DOHH2 (cell line): ENCODE measurements around the gene MROH8.

Experiments used
- H3F3A ChIP-seq: fragments of 200-600 bp; sonication (generic), shearing (Covaris generic); 2 replicates; pipeline ENCODE4 v1.6.0; 2016; ENCODE audit warnings: antibody characterized with exemption, mild to moderate bottlenecking; ENCODE audit not compliant: control insufficient read depth, insufficient read depth
- H3K27ac ChIP-seq: fragments of 200-600 bp; sonication (generic); 2 replicates; pipeline ENCODE4 v1.5.1; 2014; ENCODE audit warnings: low read depth, mild to moderate bottlenecking, low read length, moderate library complexity
- H3K27me3 ChIP-seq: fragments of 200-600 bp; sonication (generic); 2 replicates; pipeline ENCODE4 v1.6.1; 2014; ENCODE audit warnings: mild to moderate bottlenecking, low read length, mixed read lengths; ENCODE audit not compliant: control insufficient read depth
- H3K36me3 ChIP-seq: fragments of 200-600 bp; sonication (generic); 2 replicates; pipeline ENCODE4 v1.6.1; 2014; ENCODE audit warnings: mild to moderate bottlenecking, low read length, moderate library complexity, mixed read lengths; ENCODE audit not compliant: control insufficient read depth
- H3K4me1 ChIP-seq: fragments of 200-600 bp; sonication (generic); 2 replicates; pipeline ENCODE4 v1.6.1; 2014; ENCODE audit warnings: mild to moderate bottlenecking, low read length, mixed read lengths; ENCODE audit not compliant: control insufficient read depth
- H3K4me2 ChIP-seq: fragments of 200-600 bp; sonication (generic); 2 replicates; pipeline ENCODE4 v1.6.0; 2014; ENCODE audit warnings: mild to moderate bottlenecking, low read length, moderate library complexity
- H3K4me3 ChIP-seq: fragments of 200-600 bp; sonication (generic); 2 replicates; pipeline ENCODE4 v1.5.1; 2014; ENCODE audit warnings: mild to moderate bottlenecking, low read length, mixed read lengths
- H3K79me2 ChIP-seq: fragments of 200-600 bp; sonication (generic); 2 replicates; pipeline ENCODE4 v1.6.1; 2014; ENCODE audit warnings: mild to moderate bottlenecking, low read length, mixed read lengths; ENCODE audit not compliant: control insufficient read depth
- H3K9me2 ChIP-seq: fragments of 200-600 bp; sonication (generic); replicated peaks from 2 replicates; pipeline ENCODE4 v1.6.1; 2014; ENCODE audit warnings: mild to moderate bottlenecking, low read length, mixed read lengths; ENCODE audit not compliant: control insufficient read depth
- H3K9me3 ChIP-seq: fragments of 200-600 bp; sonication (generic); 2 replicates; pipeline ENCODE4 v1.6.1; 2014; ENCODE audit warnings: antibody characterized with exemption, low read length, mixed read lengths; ENCODE audit not compliant: control insufficient read depth, insufficient read depth
- H4K20me1 ChIP-seq: fragments of 200-600 bp; sonication (generic); 2 replicates; pipeline ENCODE4 v1.6.0; 2014; ENCODE audit warnings: low read depth, mild to moderate bottlenecking, antibody characterized with exemption, low read length, moderate library complexity; ENCODE audit not compliant: control insufficient read depth, insufficient read depth
- CTCF ChIP-seq: fragments of 200-600 bp; sonication (generic); IDR thresholded peaks from one replicate; pipeline ENCODE4 v1.5.1; 2014; ENCODE audit warnings: antibody characterized with exemption, mild to moderate bottlenecking, low read depth, low read length; ENCODE audit not compliant: poor library complexity, severe bottlenecking
- EZH2phosphoT487 ChIP-seq: fragments of 200-600 bp; sonication (generic); IDR thresholded peaks from 2 replicates; pipeline ENCODE4 v1.6.1; 2017; ENCODE audit warnings: borderline replicate concordance, mild to moderate bottlenecking, antibody characterized with exemption, low read length, moderate library complexity, mixed read lengths

Gene MROH8

GRCh38 chr20:37194621-37195417, 15.5 kb upstream of the MROH8 start:
- peaks cover 5% of the 10 kb centered on the region for H3F3A ChIP-seq
- peaks cover 79% of the 10 kb centered on the region for H3K36me3 ChIP-seq
- H3K4me3 ChIP-seq = no peak overlapping the region
- H3K9me3 ChIP-seq = no peaks in the 10 kb centered on the region
- no peak overlapping the region for H3K27ac ChIP-seq
- H3K27me3 ChIP-seq = no peaks in the 10 kb centered on the region
- H4K20me1 ChIP-seq = peaks cover 29% of the 10 kb centered on the region
- H3K79me2 ChIP-seq = peaks cover 96% of the 10 kb centered on the region
- TF ChIP-seq EZH2phosphoT487 (no peak), CTCF (no peak)
- no peaks in the 10 kb centered on the region for H3K9me2 ChIP-seq
- H3K4me2 ChIP-seq = no peak overlapping the region
- peaks cover 23% of the 10 kb centered on the region for H3K4me1 ChIP-seq

GRCh38 chr20:37193821-37194220, 14.5 kb upstream of the MROH8 start:
- Histone ChIP-seq H3K36me3 (peaks cover 81% of the 10 kb centered on the region), H4K20me1 (peaks cover 29% of the 10 kb centered on the region)
- no peak for TF ChIP-seq EZH2phosphoT487
- TF ChIP-seq CTCF = no peak

DNA sequence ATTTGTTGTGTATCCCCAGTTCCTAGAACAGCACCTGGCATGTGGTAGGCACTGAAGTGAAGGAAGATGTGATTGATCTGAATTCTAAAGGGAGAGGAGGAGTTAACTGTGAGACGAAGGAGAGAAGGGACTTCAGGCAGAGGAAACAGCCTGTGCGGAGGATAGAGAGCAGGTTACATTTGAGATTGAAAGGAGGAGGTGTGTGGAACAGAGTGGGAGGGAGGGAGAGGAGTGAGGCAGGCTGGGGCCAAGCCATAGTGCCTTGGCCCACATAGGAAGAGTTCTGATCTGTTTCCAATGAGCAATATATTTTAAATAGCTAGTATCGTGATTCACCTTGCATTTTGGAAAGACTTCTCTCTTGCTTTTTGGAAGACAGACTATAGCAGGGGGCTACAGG, 13.9 kb upstream of the MROH8 start:
- Histone ChIP-seq H3K9me3 (no peaks in the 10 kb centered on the region), H3K4me3 (no peak overlapping the region), H3K4me2 (no peak overlapping the region), H3K27ac (no peak overlapping the region), H3K9me2 (no peaks in the 10 kb centered on the region), H4K20me1 (peaks cover 29% of the 10 kb centered on the region), H3K79me2 (peaks cover 100% of the 10 kb centered on the region), H3K27me3 (no peaks in the 10 kb centered on the region), H3K4me1 (peaks cover 34% of the 10 kb centered on the region), H3F3A (peaks cover 8% of the 10 kb centered on the region), H3K36me3 (peaks cover 81% of the 10 kb centered on the region)
- TF ChIP-seq EZH2phosphoT487 (no peak), CTCF (no peak)

More at GRCh38 chr20:37193821-37194220, 14.5 kb upstream of the MROH8 start:
- Histone ChIP-seq H3K9me3 (no peaks in the 10 kb centered on the region), H3K27ac (no peak overlapping the region), H3K27me3 (no peaks in the 10 kb centered on the region), H3K79me2 (peaks cover 100% of the 10 kb centered on the region), H3K9me2 (no peaks in the 10 kb centered on the region), H3K4me3 (no peak overlapping the region), H3F3A (peaks cover 8% of the 10 kb centered on the region), H3K4me2 (no peak overlapping the region), H3K4me1 (peaks cover 32% of the 10 kb centered on the region)
